HEK293 (cell line): ENCODE results near the gene MAML3.

Experiments
- CTCF ChIA-PET: fragments of 350-600 bp; formaldehyde crosslinking; extraction: SDS; loops from one replicate; lab custom pipeline; 2021; ENCODE audit warnings: antibody characterized with exemption; lab: Yijun Ruan, JAX
- POLR2A ChIA-PET: fragments of 300-600 bp; formaldehyde crosslinking; extraction: SDS; loops from one replicate; lab custom pipeline; 2020; ENCODE audit warnings: antibody characterized with exemption, inconsistent platforms; lab: Yijun Ruan, JAX
- H3K27ac ChIP-seq: fragments of 200-500 bp; sonication (Bioruptor generic); 2 replicates; pipeline ENCODE4 v1.5.1; 2014; ENCODE audit warnings: low read depth, low read length, control low read depth, inconsistent platforms; ENCODE audit errors: extremely low read depth
- H3K36me3 ChIP-seq, 2 experiments: fragments of 200-500 bp in 1 of 2; sonication (Bioruptor generic) in 1 of 2; 1 replicate in 1 of 2; 2 replicates in 1 of 2; pipeline ENCODE4 v1.5.1; 2014 to 2017; ENCODE audit warnings: inconsistent platforms in 2 of 2, low read length in 2 of 2; ENCODE audit not compliant: control insufficient read depth in 2 of 2, insufficient read depth in 1 of 2
- H3K4me1 ChIP-seq: fragments of 200-500 bp; sonication (Bioruptor generic); 2 replicates; pipeline ENCODE4 v1.5.1; 2014; ENCODE audit warnings: mild to moderate bottlenecking, low read length, inconsistent platforms; ENCODE audit not compliant: control insufficient read depth, insufficient read depth
- H3K4me3 ChIP-seq: 2 replicates; pipeline ENCODE4 v1.5.1; 2011; ENCODE audit warnings: low read depth, mild to moderate bottlenecking, control low read depth, low read length, moderate library complexity
- H3K9me3 ChIP-seq: fragments of 200-500 bp; sonication (Bioruptor generic); 2 replicates; pipeline ENCODE4 v1.5.1; 2014; ENCODE audit warnings: low read depth, low read length, inconsistent platforms; ENCODE audit not compliant: control insufficient read depth, insufficient read depth
- GFI1B ChIP-seq: fragments of 450-650 bp; formaldehyde crosslinking; IDR thresholded peaks from 2 replicates; pipeline ENCODE4 v1.5.1; 2016; ENCODE audit warnings: missing biosample characterization, missing genetic modification characterization
- IKZF3 ChIP-seq: fragments of 450-650 bp; IDR thresholded peaks from 2 replicates; pipeline ENCODE4 v1.5.0; 2018; ENCODE audit warnings: missing biosample characterization, mild to moderate bottlenecking, missing genetic modification characterization, moderate library complexity
- SCRT1 ChIP-seq: fragments of 450-650 bp; formaldehyde crosslinking; IDR thresholded peaks from 2 replicates; pipeline ENCODE4 v1.5.1; 2016; ENCODE audit warnings: missing biosample characterization, missing genetic modification characterization, borderline replicate concordance
- ZBTB26 ChIP-seq: fragments of 450-650 bp; formaldehyde crosslinking; optimal IDR thresholded peaks from 2 replicates; pipeline ENCODE3; 2016; ENCODE audit warnings: missing biosample characterization, mild to moderate bottlenecking, missing genetic modification characterization
- ZNF138 ChIP-seq: fragments of 450-650 bp; formaldehyde crosslinking; IDR thresholded peaks from 2 replicates; pipeline ENCODE4 v1.5.1; 2016; ENCODE audit warnings: missing biosample characterization, missing genetic modification characterization, borderline replicate concordance
- ZNF19 ChIP-seq: fragments of 450-650 bp; formaldehyde crosslinking; IDR thresholded peaks from 2 replicates; pipeline ENCODE4; 2016; ENCODE audit warnings: missing biosample characterization, missing genetic modification characterization, low read depth
- ZNF23 ChIP-seq: fragments of 450-650 bp; formaldehyde crosslinking; IDR thresholded peaks from 2 replicates; pipeline ENCODE4 v1.5.1; 2016; ENCODE audit warnings: missing biosample characterization, missing genetic modification characterization, borderline replicate concordance
- ZNF624 ChIP-seq: fragments of 450-650 bp; formaldehyde crosslinking; IDR thresholded peaks from 2 replicates; pipeline ENCODE4 v1.5.1; 2017; ENCODE audit warnings: missing biosample characterization, missing genetic modification characterization
- ZNF830 ChIP-seq: fragments of 450-650 bp; IDR thresholded peaks from 2 replicates; pipeline ENCODE4 v1.5.0; 2018; ENCODE audit warnings: missing biosample characterization, missing genetic modification characterization, low read depth, mild to moderate bottlenecking, moderate library complexity
- ZSCAN16 ChIP-seq: fragments of 450-650 bp; formaldehyde crosslinking; IDR thresholded peaks from 2 replicates; pipeline ENCODE4 v1.5.1; 2016; ENCODE audit warnings: missing biosample characterization, missing genetic modification characterization
- TF ChIP-seq, protein P1 (sequence below): fragments of 450-650 bp; formaldehyde crosslinking; IDR thresholded peaks from 2 replicates; pipeline ENCODE4 v1.5.1; 2017; ENCODE audit warnings: missing biosample characterization, missing genetic modification characterization
- TF ChIP-seq, protein P2 (sequence below): fragments of 450-650 bp; formaldehyde crosslinking; IDR thresholded peaks from 2 replicates; pipeline ENCODE4 v1.5.1; 2016; ENCODE audit warnings: missing biosample characterization, missing genetic modification characterization
- TF ChIP-seq, protein P3 (sequence below): fragments of 450-650 bp; formaldehyde crosslinking; IDR thresholded peaks from 2 replicates; pipeline ENCODE4 v1.5.1; 2017; ENCODE audit warnings: missing biosample characterization, missing genetic modification characterization

MAML3 gene

DNA sequence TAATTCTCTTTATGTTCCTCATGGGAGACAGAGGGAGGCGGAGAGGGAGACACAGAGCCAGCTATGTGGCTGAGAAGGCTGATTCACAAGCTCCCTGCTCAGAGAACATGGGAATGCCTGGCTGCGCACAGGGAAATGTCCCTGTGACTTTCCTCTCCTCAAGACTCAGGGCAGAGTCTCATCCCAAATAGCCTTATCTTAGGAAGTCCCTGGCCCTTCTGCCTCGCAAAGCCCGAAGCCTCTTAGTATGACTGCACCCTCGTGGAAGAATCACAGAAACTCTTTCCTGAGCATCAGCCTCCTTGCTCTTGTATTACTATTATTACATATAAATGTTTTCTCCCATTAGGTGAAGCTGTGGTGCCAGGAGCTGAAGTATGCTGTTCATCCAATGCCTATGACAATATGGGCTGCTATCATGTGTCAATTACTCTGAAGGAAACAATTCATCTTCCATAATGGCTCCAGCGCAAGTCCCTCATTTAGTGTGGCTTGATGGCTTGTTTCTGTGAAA, 257.8 kb downstream of the MAML3 start:
- H3K27ac ChIP-seq = no peak overlapping the region
- CTCF ChIA-PET = no interaction called here
- TF ChIP-seq ZSCAN16 (tag by site-specific recombination) (no peak), ZNF23 (tag by site-specific recombination) (no peak), GFI1B (tag by site-specific recombination) (no peak), ZNF624 (tag by site-specific recombination) (no peak)
- TF ChIP-seq, protein P1, sequence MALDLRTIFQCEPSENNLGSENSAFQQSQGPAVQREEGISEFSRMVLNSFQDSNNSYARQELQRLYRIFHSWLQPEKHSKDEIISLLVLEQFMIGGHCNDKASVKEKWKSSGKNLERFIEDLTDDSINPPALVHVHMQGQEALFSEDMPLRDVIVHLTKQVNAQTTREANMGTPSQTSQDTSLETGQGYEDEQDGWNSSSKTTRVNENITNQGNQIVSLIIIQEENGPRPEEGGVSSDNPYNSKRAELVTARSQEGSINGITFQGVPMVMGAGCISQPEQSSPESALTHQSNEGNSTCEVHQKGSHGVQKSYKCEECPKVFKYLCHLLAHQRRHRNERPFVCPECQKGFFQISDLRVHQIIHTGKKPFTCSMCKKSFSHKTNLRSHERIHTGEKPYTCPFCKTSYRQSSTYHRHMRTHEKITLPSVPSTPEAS (tag by site-specific recombination) = no peak

GRCh38 chr4:139893801-139894200, 260.2 kb downstream of the MAML3 start:
- no peak overlapping the region for H3K27ac ChIP-seq
- ChIA-PET CTCF (no interaction called here), POLR2A (no interaction called here)
- no peaks in the 10 kb centered on the region for H3K9me3 ChIP-seq
- no peaks in the 10 kb centered on the region for H3K36me3 ChIP-seq
- no peaks in the 10 kb centered on the region; the same call in 1 of the 2 replicates for H3K4me1 ChIP-seq
- H3K4me3 ChIP-seq = no peak overlapping the region
- TF ChIP-seq ZNF830 (tag by site-specific recombination) (no peak), SCRT1 (tag by site-specific recombination) (no peak), ZNF19 (tag by site-specific recombination) (no peak), ZNF138 (tag by site-specific recombination) (no peak), ZBTB26 (tag by site-specific recombination) (no peak)
- TF ChIP-seq, protein P2, sequence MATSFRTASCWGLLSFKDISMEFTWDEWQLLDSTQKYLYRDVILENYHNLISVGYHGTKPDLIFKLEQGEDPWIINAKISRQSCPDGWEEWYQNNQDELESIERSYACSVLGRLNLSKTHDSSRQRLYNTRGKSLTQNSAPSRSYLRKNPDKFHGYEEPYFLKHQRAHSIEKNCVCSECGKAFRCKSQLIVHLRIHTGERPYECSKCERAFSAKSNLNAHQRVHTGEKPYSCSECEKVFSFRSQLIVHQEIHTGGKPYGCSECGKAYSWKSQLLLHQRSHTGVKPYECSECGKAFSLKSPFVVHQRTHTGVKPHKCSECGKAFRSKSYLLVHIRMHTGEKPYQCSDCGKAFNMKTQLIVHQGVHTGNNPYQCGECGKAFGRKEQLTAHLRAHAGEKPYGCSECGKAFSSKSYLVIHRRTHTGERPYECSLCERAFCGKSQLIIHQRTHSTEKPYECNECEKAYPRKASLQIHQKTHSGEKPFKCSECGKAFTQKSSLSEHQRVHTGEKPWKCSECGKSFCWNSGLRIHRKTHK (tag by site-specific recombination) = no peak

More for the DNA sequence above, 257.8 kb downstream of the MAML3 start:
- H3K4me1 ChIP-seq = no peaks in the 10 kb centered on the region; the same call in 1 of the 2 replicates
- no peak overlapping the region for H3K4me3 ChIP-seq
- no peaks in the 10 kb centered on the region for H3K9me3 ChIP-seq
- H3K36me3 ChIP-seq = no peaks in the 10 kb centered on the region
- POLR2A ChIA-PET = no interaction called here

DNA sequence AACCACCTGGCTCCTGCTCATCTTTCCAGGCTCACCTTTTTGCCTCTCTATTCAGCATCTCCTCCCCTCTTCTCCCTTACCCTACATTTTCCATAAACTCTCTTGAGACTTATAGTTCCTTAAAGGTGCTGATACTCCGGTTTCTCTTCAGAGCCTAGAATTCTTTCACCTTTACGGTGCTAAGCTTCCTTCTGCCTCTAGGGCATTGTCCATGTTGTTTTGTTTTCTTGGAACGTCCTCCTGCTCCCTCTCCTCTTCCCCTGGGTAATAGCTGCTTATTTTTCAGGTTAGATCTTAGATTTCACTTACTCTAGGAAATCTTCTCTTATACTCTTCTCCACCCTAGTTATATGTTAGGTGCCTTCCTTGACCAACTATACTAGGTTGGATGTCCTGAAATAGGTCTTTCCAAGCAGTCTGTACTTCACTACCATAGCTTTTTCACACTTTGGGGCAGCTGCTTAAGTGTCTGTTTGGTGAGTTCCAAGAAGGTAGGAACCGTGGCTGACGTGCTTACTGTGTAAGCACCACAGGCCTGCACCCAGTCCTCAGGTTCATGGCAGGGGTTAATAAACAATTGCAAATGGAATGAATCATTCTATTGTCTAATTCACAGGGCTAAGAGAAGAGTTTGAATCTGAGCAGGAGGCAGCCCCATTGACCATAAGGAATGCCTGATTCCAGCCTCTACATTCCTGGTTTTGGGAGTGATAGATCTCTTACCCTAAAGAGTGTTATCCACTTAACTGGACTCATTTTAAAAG, 260.8 kb downstream of the MAML3 start:
- no peak overlapping the region for H3K4me3 ChIP-seq
- ChIA-PET CTCF (no interaction called here), POLR2A (no interaction called here)
- no peak for TF ChIP-seq IKZF3 (tag by site-specific recombination)
- TF ChIP-seq, protein P3, sequence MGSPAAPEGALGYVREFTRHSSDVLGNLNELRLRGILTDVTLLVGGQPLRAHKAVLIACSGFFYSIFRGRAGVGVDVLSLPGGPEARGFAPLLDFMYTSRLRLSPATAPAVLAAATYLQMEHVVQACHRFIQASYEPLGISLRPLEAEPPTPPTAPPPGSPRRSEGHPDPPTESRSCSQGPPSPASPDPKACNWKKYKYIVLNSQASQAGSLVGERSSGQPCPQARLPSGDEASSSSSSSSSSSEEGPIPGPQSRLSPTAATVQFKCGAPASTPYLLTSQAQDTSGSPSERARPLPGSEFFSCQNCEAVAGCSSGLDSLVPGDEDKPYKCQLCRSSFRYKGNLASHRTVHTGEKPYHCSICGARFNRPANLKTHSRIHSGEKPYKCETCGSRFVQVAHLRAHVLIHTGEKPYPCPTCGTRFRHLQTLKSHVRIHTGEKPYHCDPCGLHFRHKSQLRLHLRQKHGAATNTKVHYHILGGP = peak; percentile 31; the same call in 1 of the 2 replicates
- H3K4me1 ChIP-seq = peaks cover 1% of the 10 kb centered on the region; the same call in 1 of the 2 replicates
- H3K27ac ChIP-seq = no peak overlapping the region
- H3K9me3 ChIP-seq = no peaks in the 10 kb centered on the region
- no peaks in the 10 kb centered on the region for H3K36me3 ChIP-seq
